SK-MEL-5 (cell line): ENCODE data around the gene SLAMF1. TPM values are rescaled to one million over a fixed set of nuclear protein-coding genes. Genes with fewer than 3 reads are reported as not detected.

Source experiments
- DNase-seq: peaks from one replicate; pipeline ENCODE4 v3.0.0-alpha.2; 2016; ENCODE audit warnings: low read depth, low spot score
- in situ Hi-C: cut with HindIII; loops from 2 replicates; pipeline ENCODE4 v1.10.0; 2016; ENCODE audit warnings: low sequenced_read_pairs, high pct_unique_total_duplicates, low pct_unique_long_range_greater_than_20kb
- total RNA-seq: library from RNA; depleted of rRNA; stranded (reverse); fragments of >200 nt; shearing (Covaris generic); gene quantifications from 2 replicates; pipeline ENCODE4 v1.2.3, GENCODE V29; 2014

The SLAMF1 gene
- total RNA-seq, 1 experiment from 2014 or later, result not detected

DNA sequence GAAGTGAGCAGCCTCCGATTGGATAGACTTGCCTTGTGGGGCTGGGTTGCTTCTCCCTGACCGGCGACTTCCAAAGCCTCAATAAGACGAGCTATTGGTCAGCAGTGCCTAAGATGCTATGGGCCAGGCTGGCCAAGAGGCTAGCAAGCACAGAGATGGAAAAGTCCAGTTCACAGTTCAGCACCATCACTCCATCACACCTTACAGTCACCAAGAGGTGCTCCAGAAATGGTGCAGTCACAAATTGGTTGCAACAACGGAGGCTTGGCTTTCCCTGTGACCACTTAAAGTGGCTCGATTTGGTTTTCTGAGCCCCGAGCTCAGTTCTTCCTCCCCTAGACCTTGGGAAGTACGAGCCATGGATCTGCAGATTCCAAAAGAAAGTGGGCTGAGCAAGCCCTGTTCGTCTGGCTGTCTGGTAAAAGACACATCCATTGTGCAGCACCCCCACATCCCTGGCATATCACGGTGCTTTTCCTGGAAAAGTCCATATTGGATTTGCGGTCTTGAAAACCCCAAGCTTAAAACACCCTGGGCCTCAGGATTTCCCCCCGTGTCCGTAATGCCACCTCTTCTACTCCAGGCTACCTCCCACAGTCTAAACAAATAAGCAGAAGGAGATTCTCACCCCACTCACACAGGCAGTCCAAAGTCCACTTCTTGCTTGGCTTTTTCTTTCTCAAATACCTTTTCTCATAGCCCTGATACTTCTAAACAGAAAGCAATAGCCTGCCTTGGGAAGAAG lies 1.3 kb downstream of the SLAMF1 start:
- in situ Hi-C loops, result no loop called here
- no peak for DNase-seq

DNA sequence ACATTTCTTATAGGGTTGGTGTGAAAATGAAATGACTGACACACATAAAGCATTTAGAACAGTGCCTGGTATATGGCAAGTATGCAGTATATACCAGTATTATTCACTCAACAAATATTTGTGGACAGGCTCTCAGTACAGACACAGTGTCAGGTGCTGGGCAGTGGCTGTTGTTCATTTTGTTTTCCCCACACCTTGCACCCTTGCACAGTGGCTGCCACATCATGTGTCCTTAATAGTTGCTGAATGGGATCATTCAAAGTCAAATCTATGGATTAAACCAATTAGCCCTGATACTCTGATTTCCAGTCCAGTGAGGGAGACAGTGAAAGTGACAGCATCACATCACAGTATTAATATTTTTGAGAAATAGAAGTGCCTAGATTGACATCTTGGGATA lies 2.4 kb downstream of the SLAMF1 start:
- no peak for DNase-seq
- in situ Hi-C loops, result no loop called here

DNA sequence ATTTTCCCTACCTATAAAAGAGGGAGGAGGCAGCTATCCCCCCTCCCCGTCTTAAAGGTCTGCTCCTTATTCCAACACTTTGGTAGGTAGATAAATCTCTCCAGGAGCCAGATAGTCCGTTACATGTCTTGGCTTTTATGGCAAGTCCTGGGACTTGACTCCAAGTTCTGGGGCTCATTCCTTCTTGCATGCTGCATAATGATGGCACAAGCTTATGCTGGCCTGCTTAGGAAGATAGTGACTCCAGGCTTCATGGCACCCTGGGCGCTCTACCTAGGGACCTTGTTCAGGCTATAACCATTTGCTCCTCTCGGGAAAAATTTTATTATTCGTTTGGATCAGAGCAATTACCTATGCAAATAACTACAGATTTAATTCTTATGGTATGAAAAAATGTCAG lies 3.7 kb downstream of the SLAMF1 start:
- in situ Hi-C loops, result no loop called here
- DNase-seq, result no peak

DNA sequence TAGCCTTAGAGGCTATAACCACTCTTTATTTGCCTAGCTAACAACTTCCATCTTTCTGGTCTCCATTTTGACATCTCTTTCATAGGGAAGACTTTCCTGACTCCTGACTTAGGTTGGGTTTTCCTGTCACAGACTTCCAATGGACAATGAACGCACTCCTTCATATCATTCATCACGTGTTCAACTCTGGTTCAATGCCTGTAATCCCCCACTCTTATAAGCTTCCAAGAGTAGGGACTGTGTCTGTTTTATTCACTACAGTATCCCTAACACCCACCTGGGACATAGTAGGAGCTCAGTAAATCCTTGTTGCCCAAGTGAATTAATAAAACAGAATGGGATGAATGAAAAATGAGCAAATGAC lies 4.6 kb downstream of the SLAMF1 start:
- in situ Hi-C loops, result no loop called here
- DNase-seq, result no peak

DNA sequence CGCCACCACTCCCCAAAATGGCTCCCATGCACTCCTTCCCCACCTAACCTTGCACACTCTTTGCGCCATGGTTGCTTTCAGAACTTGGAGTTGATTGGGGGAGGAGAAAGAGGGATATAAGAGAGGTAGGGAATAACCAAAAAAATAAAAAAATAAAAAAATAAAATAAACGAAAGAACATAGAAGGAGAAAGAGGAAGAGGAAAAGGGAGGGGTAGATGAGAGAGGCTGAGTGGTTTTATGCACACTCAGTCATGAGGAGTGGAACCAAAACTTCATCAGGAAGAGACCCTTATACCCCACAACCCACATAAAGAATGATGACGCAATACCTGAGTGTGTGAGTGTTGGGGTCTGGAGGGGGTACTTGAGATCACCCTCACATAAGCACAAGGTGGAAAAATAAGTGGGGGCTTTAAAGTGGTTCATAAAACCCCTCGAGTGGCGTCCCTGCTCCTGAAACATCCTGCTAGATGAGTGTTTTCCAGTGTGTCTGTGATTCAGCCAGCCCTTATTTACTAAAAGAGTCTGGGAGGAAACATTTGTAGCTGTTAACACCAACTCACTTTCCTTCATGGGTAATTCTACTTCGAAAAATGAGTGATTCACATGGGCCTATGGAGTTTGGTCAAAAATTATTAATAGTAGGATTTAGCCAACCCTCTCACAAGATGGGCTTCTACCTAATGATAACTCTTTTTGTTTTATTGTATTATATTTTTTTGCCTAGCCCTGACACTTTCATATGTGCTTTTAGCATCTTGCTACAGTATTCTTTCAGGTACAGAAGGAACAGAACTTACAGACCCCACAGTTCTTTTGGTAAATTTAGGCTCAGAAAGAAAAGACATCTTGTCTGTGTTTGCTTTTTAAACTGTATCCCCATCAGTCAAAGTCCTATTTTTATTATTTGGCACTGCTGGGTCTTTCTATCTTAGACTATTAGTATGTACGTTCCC lies 5.2 kb downstream of the SLAMF1 start:
- in situ Hi-C loops, result no loop called here
- DNase-seq, result no peak

DNA sequence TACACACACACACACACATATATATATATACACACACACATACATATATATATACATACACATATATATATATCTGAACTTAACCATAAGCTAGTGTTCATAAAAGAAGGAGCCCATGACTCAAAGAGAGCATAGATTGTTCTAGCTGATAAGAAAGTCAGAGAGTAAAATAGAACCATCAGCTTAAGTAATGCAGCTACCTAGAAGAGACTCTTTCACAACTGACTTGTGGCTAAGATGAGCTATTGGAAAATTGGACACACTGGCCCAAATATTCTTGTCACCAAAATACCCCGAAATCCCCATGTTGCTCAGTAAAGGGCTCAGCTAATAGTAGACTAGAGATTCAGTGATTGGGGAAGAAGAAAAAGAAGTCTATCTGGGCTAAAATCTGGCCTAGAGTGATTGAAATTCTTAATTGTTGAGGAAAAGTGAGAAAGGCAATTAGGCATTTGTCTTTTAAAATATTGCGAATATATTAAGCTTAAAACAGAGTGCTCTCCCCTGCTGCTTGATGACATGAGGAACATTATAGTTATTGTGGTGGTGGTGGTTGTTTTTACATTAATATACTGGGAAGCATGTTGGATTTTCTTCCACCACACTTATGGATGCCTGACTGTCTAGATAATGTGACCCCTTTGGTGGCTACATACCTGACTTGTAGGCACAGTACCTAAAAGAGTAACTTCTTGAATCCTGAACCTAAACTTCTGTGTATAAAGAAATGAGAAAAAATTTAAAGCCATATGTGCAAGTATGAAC lies 6.3 kb downstream of the SLAMF1 start:
- DNase-seq, result no peak
- in situ Hi-C loops, result no loop called here

DNA sequence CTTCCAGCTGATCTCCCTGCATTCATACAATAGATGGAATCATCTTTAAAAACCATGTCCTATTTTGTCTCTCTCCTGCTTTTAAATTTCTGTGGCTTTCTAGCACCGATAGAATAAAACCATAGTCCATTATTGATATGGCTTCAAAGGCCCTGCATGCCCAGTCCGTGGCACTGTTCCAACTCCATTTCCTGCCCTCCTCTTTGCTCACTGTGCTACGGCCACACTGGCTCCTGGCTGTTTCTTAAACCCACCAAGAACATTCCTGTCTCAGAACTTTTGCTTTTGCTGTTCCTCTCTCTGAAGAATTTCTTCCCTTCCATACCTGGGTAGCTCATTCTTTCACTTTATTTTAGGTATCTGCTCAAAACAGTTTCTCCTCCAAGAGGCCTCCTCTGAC lies 7.2 kb downstream of the SLAMF1 start:
- in situ Hi-C loops, result no loop called here
- DNase-seq, result no peak

DNA sequence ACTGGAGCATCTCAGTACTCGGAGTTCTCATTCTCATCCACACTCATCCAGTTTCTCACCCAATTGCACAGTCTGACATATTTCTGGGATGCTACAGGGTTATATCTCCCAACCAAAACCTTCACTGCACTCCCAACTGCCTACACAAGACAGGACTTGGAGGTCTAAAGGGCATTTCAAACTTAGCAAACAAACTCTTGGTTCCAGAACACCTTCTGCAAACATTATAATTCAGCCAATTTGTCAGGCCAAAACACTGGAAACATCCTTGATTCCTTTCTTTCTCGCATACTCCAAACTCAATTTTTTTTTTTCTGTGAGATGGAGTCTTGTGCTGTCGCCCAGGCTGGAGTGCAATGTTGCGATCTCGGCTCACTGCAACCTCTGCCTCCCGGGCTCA lies 7.9 kb downstream of the SLAMF1 start:
- in situ Hi-C loops, result no loop called here
- no peak for DNase-seq

DNA sequence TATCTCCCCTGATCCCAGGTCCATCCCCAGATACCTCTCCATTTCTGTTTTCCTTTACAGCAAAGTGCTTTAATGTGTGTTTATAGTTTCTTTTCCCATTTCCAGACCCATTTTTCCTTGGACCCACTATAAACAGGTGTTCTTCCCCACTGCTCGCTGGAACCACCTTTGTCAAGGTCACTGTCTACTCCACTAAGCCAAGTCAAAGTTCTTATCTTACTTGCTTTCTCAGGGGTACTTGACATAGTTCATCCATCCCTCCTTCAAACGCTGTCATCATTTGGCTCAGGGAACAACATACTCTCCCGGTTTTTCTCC lies 8.3 kb downstream of the SLAMF1 start:
- DNase-seq, result no peak
- in situ Hi-C loops, result no loop called here

DNA sequence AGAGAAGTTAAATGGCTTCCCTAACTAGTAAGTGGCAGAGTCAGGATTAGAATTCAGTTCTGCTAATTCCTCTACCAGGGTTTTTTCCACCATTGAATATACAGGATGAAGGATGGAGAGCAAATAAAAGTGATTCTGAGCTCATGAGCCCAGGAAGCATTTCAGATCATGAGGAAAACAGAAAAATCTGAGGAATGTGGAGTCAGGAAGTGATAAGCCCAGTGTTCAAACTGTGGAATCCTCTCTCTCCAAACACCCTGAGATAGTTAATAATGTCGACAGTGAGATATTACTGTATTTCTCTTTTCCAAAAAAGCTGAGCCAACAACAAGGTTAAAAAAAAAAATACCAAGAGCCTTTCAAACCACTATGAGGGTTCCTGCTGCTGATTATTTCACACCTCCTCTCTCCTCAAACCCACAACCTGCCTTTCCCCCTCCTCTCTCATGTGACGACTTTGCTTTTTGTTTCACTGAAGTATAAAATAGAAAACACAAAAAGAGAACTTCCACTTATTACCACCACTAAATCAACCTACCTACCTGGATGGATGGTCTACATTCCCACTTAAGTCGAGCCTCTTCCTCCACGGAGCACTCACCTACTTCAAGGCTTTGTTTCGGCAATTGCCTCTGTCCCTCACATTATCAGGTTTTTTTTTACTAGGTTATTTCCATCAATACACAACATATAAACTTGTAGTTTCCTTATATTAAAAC lies 8.9 kb downstream of the SLAMF1 start:
- peak; percentile 37 for DNase-seq
- in situ Hi-C loops, result no loop called here

DNA sequence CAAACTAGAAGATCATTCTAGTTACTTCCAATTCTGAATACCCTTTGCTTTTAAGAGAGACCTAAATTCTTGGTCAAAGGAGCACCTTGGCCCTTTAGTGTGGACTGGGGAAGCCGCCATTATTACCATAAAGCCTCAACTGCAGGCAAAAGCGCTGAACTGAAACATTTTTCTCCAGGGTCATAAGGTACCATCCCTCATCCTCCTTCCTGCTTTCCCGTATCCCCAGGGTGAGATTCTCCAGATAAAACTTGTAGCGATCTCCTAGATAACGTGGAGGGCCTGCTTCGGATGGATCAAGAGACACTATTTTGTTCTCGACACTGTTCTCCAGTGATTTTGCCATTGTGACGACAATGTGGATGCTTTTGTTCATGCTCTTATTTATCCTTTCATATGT lies 9.8 kb downstream of the SLAMF1 start:
- no peak for DNase-seq
- in situ Hi-C loops, result no loop called here

DNA sequence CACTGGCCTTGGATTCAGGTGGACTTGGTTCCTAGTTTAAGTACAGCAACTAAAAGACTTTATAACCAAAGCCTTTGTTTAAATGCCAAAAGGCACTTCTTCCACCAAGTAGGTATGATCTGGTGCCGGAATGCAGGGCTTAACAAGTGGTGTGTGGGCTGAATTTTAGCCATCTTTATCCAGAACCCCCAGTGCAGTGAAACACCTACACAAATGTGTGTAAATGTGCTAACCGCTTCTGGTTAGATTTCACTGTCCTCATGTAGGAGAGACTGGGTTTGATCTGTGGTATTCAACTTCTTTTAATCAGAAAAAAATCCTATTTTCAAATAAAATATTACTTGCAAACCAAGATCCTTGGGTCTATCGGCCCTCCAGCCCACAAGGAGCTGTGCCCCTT lies 10.3 kb downstream of the SLAMF1 start:
- DNase-seq, result no peak
- in situ Hi-C loops, result no loop called here

DNA sequence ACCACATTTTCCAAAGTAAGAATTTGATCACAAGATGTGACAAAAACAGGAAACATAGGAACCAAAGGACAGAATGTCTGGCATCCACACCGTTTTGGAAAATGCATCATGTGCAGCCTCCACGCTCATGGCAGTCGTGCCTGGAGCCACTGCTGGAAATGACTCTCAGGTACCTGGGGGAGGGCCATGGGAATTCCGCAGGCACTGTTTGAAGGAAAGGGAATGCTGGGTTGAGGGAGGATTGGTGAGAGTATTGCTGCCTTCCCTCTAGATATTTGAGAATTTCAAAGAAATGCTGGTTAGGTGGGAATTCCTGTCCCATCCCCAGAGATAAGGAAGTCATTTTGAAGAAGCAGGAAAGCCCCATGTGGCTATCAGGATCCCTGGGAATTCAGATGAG lies 10.8 kb downstream of the SLAMF1 start:
- in situ Hi-C loops, result no loop called here
- DNase-seq, result no peak

DNA sequence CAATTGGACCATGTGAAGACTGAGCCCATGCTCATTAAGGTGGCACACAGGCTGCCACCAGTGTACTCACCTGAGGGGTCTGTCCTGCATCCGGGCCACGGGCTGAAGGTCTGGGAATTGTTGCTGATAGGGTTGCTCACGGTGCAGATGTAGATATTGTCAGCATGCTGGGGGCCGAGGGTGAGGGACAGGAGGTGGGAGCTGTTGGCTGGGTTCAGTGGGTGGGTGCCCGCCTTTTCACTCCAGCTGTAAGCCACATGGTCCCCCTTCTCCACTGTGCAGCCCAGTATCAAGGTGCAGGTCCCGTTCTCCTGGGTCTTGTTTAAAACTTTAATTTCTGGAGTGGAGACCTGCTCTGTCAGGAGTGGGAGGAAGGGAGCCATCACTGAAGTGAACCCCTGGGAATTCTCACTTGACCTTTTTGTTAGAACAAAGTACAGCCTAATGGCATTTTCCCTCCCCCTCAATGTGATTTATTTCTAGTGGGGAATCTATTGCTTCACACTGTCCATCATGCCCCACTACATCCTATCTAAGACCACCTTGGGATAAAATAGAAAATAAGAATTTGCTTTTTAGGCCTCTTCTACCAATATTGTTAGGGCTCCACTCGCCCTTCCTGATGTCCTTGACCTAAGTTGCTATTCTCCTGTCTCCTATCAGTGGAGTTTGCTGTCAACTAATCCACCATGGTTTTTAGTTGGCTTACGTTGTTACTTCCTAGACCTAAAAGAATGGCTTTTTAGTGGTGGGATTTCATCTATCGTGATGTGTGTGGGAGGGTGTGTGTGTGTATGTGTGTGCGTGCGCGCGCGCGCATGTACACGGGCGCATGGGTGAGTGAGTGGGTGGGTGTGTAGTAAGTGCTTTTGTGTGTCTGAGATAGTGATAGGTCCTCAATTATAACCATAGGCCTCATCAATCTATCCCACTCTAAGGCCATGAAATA lies 12.0 kb downstream of the SLAMF1 start:
- in situ Hi-C loops, result no loop called here
- no peak for DNase-seq

DNA sequence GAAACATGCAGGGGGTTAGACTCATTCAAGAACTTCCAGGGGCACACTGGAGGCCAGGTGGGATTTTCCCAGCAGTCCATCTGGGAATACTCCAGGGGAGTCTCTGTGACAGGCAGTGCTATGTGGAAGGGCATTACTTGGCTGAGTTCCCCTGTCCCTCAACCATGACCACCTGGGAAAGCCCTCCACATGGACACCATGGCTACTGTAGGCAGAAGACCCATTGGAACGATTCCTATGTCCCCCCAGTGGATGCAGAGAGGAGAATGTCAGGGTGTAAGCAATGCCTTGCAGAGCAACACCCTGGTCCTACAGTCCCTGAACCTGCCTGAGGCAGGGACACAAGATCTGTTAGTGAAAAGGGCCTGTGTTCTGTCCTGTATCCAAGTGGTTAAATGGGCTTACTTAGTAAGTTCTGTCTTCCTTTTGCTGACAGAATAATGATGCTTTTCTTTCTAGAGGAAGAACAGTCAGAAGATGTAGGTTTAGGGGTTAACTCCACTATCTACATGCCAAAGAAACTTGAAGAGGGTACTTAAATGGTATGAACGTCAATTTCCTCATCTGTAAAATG lies 13.4 kb downstream of the SLAMF1 start:
- in situ Hi-C loops, result no loop called here
- DNase-seq, result peak; percentile 85

DNA sequence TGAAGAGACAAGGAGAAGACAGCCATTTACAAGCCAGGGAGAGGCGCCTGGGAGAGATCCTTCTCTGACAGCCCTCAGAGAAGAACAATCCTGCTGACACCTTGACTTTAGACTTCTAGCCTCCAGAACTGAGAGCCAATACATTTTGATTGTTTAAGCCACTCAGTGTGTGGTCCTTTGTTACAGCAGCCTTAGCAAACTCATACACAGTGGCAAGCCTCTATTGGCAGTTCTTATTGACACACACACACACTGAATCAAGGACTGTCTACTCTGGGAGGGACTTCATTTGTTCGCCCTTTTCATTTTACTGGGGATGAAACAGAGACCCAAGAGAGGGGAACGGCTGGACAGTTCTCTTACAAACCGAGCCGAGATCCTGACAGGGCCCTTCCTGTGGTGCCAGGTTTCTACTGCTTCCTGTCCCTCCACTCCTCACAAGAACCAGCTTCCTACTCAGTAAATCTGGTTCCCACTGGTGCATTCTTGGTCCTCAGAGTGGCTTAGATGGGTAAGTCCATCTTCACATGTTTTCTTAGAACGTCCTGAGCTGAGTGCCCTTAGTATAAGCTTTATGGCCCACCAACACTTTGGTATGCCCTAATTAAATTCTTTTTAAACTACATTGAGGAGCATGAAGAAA lies 14.7 kb downstream of the SLAMF1 start:
- DNase-seq, result no peak

More for the DNA sequence above, 14.7 kb downstream of the SLAMF1 start:
- in situ Hi-C loops, result no loop called here
